ENCODE results near the gene C5.
"Not testable (repeated sequence)": the region's sequence is repeated elsewhere in the genome, so short reads cannot be mapped to it uniquely, and the experiment has no call there.

C5 gene

DNA sequence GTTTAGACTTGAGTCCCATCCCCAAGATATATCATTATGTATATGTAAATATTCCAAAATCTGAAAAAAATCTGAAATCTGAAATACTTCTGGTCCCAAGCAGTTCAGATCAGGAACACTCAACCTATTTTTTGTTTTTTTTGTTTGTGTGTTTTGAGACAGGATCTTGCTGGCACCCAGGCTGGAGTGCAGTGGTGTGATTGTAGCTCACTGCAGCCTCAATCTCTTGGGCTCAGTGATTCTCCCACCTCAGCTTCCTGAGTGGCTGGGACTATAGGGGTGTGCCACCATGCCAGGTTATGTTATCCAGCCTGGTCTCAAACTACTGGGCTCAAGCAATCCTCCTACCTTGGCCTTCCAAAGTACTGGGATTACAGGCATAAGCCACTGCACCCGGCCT, 72.8 kb downstream of the C5 start:
- DNase-seq, result no peak

GRCh38 chr9:120974921-120975320, 75.2 kb downstream of the C5 start:
- DNase-seq, result no peak

DNA sequence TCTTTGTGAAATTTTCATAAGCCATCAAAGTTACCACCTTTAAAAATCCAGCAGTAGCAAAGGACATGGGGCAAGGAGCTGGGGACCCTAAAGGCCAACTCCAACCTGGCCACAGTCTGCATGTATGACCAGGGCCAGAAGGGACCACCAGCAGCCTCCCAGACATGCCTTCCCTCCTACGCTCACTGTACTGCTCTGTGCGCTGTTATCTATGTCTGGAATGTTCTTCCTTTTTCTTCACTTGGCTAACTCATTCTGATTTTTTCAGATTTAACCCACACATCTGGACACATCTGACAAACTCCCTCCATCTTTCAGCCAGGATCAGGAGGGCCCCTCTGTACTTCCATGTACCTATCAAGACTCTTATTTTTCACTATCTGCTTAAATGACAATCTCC, 75.9 kb downstream of the C5 start:
- DNase-seq, result no peak

- no peak for DNase-seq
Observed at GRCh38 chr9:120971938-120972337, 78.1 kb downstream of the C5 start.

DNA sequence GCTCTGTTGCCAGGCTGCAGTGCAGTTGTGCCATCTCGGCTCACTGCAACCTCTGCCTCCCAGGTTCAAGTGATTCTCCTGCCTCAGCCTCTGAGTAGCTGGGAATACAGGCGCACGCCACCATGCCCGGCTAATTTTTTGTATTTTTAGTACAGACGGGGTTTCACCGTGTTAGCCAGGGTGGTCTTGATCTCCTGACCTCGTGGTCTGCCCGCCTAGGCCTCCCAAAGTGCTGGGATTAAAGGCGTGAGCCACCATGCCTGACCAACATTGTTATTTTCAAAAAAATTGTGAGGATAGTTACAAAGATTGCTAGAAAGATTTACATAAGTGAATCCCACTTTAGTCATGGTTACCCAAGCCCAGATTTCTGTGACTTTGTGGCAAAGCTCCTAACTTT, 78.6 kb downstream of the C5 start:
- not testable (repeated sequence) for DNase-seq

DNA sequence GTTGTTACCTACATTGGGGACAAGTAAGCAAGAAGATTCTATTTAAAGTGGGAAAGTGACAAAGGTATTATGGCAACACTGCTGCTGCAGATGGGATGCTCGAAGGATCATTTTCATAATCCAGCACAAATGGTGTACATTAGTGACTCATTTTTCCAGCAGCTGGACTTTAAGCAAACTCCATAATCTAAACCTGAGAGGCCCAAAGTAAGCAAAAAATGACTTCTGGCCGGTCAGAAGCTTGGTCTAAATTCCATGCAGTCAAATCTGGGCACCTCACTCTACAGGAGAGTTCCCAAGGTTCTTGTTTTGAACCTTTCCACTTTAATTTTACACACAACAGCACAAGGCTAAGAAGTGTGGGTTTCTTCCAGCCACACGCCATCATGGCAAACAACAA, 79.8 kb downstream of the C5 start:
- DNase-seq, result peak in 1 of 2 experiments; percentile 59

DNA sequence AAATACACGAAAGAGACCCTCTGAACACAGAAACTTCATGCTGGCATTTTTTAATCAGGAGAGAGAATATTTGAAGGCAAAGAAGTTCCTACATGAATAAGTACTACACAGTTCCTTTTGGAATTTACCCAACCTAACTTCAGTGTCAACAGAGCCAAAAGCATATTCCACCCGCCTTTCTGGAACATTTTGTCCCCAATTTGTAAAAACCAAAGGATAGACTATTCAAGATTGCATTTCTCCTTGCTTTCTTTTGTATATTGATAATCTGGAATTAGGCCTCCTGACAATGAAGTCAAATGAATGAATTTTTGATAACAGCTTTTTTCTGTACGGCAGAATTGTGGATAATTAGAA, 84.1 kb downstream of the C5 start:
- no peak for DNase-seq

GRCh38 chr9:120965344-120966012, 84.6 kb downstream of the C5 start:
- peak; percentile 51 to 77 for DNase-seq

DNA sequence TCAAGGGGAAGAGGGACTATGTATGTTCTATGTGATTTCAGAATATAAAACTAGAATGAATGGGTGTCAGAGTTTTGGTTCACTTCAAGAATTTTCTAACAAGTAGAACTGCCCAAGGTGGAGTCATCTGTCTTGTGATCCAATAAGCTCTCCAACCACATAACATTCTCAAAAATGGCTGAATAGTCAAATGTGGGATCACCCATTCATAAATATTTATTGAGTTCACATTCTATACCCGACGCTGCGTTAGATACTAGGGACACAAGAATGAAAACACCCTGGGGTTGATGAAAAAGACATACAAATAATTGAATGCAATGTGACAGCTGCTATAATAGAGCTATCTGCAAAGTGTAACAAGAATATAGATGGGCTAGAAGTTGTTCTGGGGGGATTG, 88.1 kb downstream of the C5 start:
- DNase-seq, result no peak

DNA sequence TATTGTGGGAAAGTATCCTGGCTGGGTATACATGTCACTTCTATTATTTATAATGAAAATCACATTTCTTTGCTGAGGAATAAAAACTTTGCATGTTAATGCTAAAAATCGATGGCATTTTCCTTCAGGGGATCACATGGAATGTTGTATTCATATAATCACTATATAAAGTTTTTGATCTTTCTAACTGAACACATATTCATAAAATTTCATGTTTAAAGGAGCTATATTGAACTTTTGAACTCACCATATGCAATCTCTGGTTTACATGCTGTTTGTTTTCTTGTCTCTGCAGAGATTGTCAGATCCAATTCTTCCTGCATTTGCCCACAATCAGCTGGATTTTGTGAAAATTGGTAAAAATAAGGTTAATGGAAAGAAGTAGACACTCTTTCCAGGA, 90.1 kb downstream of the C5 start:
- no peak for DNase-seq

DNA sequence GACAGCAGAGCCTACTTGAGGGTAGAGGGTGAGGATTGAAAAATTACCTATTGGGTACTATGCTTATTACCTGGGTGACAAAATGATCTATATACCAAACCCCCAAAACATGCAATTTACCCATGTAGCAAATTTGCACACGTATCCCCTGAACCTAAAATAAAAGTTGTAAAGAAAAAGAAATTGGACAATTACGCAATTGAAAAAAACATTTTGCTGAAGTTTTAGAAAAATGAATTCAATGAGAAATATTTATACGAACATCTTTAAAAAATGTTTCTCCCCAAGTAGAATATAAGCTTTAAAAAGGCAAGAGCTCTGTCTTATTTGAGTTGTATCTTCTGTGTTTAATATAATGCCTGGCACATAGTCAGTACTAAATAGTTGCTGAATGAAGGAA, 93.2 kb downstream of the C5 start:
- DNase-seq, result no peak

- no peak for DNase-seq
Observed at GRCh38 chr9:120951960-120952618, 98.0 kb downstream of the C5 start.

DNA sequence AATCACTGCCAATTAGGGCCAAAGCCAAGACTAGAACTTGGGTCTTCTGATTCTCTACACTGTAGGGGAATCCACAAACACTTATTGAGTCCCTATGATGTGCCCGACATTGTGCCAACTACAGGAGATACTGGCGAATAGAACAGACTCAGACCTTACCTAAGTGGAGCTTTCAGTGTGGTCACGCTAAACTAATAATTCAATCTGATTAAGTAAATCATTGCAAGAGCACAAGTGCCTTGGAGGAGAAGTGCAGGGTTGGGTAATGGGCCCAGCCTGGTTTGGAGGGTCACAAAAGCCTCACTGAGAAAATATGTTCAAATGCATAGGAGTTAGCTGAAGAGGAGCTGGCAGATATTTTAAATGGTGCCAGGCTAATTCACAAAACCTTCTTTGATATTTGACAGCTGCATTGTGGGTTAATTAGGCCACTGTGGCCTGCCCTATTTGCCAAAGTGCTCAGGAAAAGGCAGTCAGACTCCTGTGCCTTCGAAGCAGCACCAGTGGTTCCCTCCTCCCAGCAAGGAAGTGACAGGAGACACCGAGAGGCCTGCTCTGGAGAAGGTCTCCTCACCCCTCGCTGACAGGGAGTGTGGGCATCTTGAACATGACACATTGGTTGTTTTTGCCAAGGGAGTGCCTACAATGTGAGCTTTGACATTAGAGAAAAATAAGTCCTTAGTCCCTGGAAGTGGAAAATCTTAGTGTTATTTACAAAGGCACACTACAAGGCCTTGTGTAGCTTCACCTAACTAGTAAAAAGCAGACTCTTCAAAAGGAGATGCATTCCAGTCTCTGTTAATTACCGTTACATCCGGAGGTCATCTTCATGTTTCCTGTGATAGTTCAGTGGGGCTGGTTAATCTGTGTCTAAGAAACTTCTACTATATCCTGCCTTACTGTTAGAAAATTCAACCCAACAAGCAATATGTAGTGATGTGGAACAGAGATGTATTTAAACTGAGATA, 99.4 kb downstream of the C5 start:
- no peak for DNase-seq

GRCh38 chr9:120949290-120949689, 100.8 kb downstream of the C5 start:
- no peak for DNase-seq

GRCh38 chr9:120948824-120949223, 101.3 kb downstream of the C5 start:
- DNase-seq, result no peak

GRCh38 chr9:120947222-120947621, 102.9 kb downstream of the C5 start:
- DNase-seq, result no peak

GRCh38 chr9:120946259-120946658, 103.8 kb downstream of the C5 start:
- no peak for DNase-seq

DNA sequence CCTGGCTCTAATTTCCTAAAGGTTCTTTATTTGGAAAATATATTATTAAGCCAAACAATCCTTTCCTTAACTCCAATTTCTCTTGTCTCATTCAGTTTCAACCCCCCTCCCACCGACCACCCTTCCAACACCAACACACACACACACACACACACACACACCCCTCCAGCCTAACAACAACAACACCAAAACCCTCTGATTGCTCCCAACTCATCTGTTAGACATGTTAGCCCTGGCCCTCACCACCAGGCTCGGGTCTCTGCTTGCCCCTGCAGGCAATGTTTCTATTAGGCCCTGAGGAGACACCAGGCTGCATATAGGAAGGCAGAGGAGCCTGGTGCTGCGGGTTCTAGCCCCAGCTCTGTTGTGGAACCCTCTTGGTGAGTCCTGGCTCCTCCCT, 105.1 kb downstream of the C5 start:
- DNase-seq, result no peak

DNA sequence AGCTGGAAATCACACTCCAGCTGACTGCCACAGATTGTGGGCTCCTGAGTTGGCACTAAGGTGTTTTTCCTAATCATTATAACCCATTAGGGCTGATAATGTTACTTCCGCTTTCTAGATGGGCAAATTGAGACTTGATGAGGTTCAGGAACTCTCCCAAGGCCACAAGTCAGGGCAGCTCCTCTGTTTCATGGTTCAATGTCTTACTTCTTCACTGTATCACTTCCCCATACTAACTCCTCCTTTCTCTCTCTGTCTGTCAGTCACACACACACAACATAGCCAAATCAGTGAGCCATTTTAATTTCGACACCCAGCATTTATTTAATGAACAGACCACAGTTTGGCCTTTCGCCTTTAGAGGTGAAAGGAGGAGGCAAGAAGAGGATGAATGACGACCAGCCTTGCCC, 105.6 kb downstream of the C5 start:
- no peak for DNase-seq

DNA sequence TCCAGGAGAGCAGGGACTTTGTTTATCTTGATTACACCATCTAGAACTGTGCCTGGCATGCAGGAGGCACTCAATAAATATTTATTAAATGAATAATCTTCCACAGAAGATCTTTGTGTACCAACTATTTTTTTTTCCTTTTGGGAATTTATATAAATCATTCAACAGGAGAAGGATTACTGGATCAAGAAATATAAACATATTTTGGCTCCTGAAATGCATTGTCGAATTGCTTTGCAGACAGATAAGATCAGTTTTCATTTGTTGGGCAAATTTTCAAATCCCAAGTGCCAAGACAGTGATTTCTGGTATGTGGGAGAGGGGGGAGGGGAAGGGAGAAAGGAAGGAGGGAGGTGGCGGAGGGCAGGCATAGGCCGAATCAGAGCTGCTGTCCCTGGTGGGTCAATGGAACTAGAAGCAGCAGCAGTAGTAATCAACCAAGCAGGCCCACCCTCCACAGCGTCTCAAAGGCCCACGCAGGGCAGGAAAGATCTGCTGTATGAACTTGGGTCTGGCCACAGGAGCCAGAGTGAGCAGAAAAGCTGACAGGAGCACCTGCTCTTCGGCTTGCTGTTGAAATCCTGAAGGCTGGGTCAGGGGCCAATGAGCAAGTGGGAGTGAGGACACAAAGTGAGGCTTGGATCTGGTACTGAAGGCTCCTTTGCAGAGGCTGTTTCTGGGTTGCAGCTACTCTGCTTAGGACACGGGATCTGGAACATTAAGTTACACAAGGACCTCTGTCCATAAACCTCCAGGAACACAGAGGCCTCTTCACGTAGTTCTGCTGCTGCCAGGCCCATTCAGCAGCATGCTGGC, 107.7 kb downstream of the C5 start:
- no peak for DNase-seq

GRCh38 chr9:120941046-120941770, 108.9 kb downstream of the C5 start:
- DNase-seq, result no peak

- DNase-seq, result no peak
Observed at GRCh38 chr9:120940573-120940972, 109.5 kb downstream of the C5 start.

Data from NCI-H524 (cell line).